Endodermal cell (in vitro differentiated cells): ENCODE results near the gene RAB4A. TPM values are rescaled to one million over a fixed set of nuclear protein-coding genes. Genes with fewer than 3 reads are reported as not detected.

ENCODE experiments used
- DNase-seq: peaks from one replicate; pipeline ENCODE4 v3.0.0-alpha.2; 2017
- H3K27ac ChIP-seq: 2 replicates; pipeline ENCODE4 v1.5.1; 2013; ENCODE audit warnings: mild to moderate bottlenecking, low read depth, low read length, moderate library complexity
- H3K27me3 ChIP-seq: 2 replicates; pipeline ENCODE4 v1.6.1; 2013; ENCODE audit warnings: mild to moderate bottlenecking, low read length, moderate library complexity; ENCODE audit not compliant: insufficient read depth, control insufficient read depth, poor library complexity, severe bottlenecking
- H3K36me3 ChIP-seq: 2 replicates; pipeline ENCODE4 v1.7.0; 2013; ENCODE audit warnings: mild to moderate bottlenecking, low read length, moderate library complexity; ENCODE audit not compliant: control insufficient read depth, insufficient read depth
- H3K4me1 ChIP-seq: one replicate; pipeline ENCODE4 v1.7.0; 2013; ENCODE audit warnings: low read length; ENCODE audit not compliant: control insufficient read depth, insufficient read depth
- H3K4me3 ChIP-seq: 2 replicates; pipeline ENCODE4 v1.5.1; 2013; ENCODE audit warnings: mild to moderate bottlenecking, low read length, moderate library complexity
- H3K9ac ChIP-seq: 2 replicates; pipeline ENCODE4 v1.6.1; 2013; ENCODE audit warnings: mild to moderate bottlenecking, low read length, moderate library complexity; ENCODE audit not compliant: poor library complexity, severe bottlenecking; ENCODE audit errors: extremely low read depth
- H3K9me3 ChIP-seq: 2 replicates; pipeline ENCODE4 v1.6.1; 2013; ENCODE audit warnings: mild to moderate bottlenecking, low read length, moderate library complexity; ENCODE audit not compliant: control insufficient read depth
- H3K27ac Mint-ChIP-seq: 2 replicates; pipeline ENCODE4 v1.8.0; 2020; ENCODE audit warnings: mixed read lengths
- H3K27me3 Mint-ChIP-seq: 2 replicates; pipeline ENCODE4 v1.8.0; 2021; ENCODE audit warnings: mild to moderate bottlenecking, mixed read lengths; ENCODE audit not compliant: insufficient read depth
- H3K36me3 Mint-ChIP-seq: 2 replicates; pipeline ENCODE4 v1.8.0; 2020; ENCODE audit warnings: low read depth, mixed read lengths
- H3K4me1 Mint-ChIP-seq: 2 replicates; pipeline ENCODE4 v1.8.0; 2020; ENCODE audit warnings: mixed read lengths
- H3K4me3 Mint-ChIP-seq: 2 replicates; pipeline ENCODE4 v1.8.0; 2020; ENCODE audit warnings: mild to moderate bottlenecking, moderate library complexity, mixed read lengths
- H3K9me3 Mint-ChIP-seq: 2 replicates; pipeline ENCODE4 v1.8.0; 2020; ENCODE audit warnings: mild to moderate bottlenecking, mixed read lengths
- WGBS, 2 experiments: methylation state at CpG; one replicate each; pipeline versions ENCODE4 v1.1.5 to v1.1.7; 2013; ENCODE audit warnings: missing lambda C conversion rate in 2 of 2, mixed read lengths in 1 of 2; ENCODE audit not compliant: insufficient coverage in 1 of 2, insufficient read length in 1 of 2; 5-methylcytosine and 5-hydroxymethylcytosine counted together
- long read RNA-seq, 4 experiments: library from polyadenylated mRNA in 2 of 4; library from RNA in 1 of 4; library from capped mRNA in 1 of 4; stranded (forward) in 3 of 4; unstranded in 1 of 4; transcript quantifications; one replicate each; pipeline ENCODE4 v2.0.0, GENCODE V29; 2020 to 2021; ENCODE audit warnings: inconsistent platforms in 1 of 4
- polyA plus RNA-seq, 2 experiments: library from polyadenylated mRNA; stranded (reverse); fragments of 50-300 nt; gene quantifications; one replicate each; pipeline ENCODE4 v1.2.3, GENCODE V29; 2013
- total RNA-seq, 2 donors: library from RNA; stranded (reverse); fragmentation: NEBNext Ultra II Directional in 1 of 2; extraction: Animal tissue kit (Norgen Biotek cat#: 25700) in 1 of 2; gene quantifications; 2 replicates in 1 of 2; 3 replicates in 1 of 2; pipeline ENCODE4 v1.2.1, GENCODE V29; 2021
- TF ChIP-seq, protein P1 (sequence below): fragments of 200-600 bp; sonication (generic); conservative IDR thresholded peaks from 2 replicates; pipeline ENCODE4 v1.5.0; 2021; ENCODE audit warnings: antibody characterized with exemption, mild to moderate bottlenecking

RAB4A gene
- 10 to 100 TPM; 46.2 to 48.9 TPM for total RNA-seq
- polyA plus RNA-seq (2013, experiment 1 of 2) = 46.9 TPM
- 43.4 TPM for polyA plus RNA-seq (2013, experiment 2 of 2)
- long read RNA-seq, experiment 1, partial matches to known transcripts = 5 of 25 reads
- long read RNA-seq, experiment 1, other reads (novel, unspliced or antisense) = 20 of 25 reads
- long read RNA-seq, experiment 2, transcript RAB4A-201 (8 exons, 2,966 nt) = major isoform, 33 of 40 reads
- long read RNA-seq, experiment 2, partial matches to known transcripts = 1 of 40 reads
- long read RNA-seq, experiment 2, other reads (novel, unspliced or antisense) = 5 of 40 reads
- long read RNA-seq, experiment 3, transcript RAB4A-201 (8 exons, 2,966 nt) = major isoform, 74 of 84 reads
- long read RNA-seq, experiment 3, partial matches to known transcripts = 1 of 84 reads
- long read RNA-seq, experiment 3, other reads (novel, unspliced or antisense) = 4 of 84 reads
- long read RNA-seq, experiment 4, transcript RAB4A-201 (8 exons, 2,966 nt) = major isoform, 15 of 18 reads
- long read RNA-seq, experiment 4, partial matches to known transcripts = 1 of 18 reads
- long read RNA-seq, experiment 4, other reads (novel, unspliced or antisense) = 1 of 18 reads

DNA sequence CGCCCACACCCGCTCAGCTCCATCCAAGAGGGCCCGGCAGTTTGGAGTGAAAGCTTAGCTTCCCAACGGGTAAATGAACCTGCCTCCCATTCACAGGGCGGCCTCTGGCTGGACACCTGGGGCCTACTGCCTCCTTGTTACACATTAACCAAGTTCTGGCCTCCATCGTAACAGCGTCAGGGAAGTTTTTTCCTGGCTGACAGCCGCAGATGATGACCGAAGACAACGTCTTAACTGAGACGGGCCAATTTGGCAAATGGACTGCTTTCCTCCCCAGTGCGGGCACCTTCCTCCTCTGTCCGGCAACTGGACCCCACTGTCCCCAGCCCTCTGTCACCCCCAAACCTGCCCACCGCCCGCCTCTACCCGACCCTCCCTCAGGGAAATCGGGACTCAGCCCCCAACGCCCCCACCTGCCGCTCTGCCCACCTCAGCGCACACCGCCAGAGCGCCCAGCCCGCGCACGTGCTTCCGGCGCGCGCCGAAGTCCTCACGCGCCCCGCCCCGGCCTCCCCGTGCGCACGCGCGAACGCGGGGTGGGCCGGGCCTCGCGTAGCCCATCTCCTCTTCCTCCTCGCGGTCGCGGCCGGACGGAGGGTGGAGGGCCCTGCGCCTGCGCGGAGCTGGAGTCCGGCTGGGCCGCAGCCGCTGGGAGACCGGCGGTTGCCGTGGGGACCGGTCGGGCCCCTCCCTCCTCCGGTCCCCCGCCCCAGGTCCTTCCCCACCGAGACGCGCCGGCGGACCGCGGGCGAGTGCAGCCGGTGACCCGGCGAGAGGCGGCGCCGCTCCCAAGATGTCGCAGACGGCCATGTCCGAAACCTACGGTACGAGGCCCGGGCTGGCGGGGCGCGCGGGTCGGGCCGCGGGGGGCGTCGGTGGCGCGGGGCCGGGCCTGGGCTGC is at the start of gene RAB4A:
Gene RAB4A, plus strand, starts transcription at position 565 of the 901 bp plus-strand sequence. Its CDS starts 229 bp downstream, at position 794.
- H3K4me1 Mint-ChIP-seq = peaks cover 15% of the 10 kb centered on the region
- Histone ChIP-seq H3K4me1 (no peaks in the 10 kb centered on the region), H3K4me3 (peak within 1 kb of the TSS; percentile 92), H3K27me3 (no peaks in the 10 kb centered on the region), H3K27ac (no peak within 1 kb of the TSS), H3K36me3 (no peaks in the 10 kb centered on the region), H3K9ac (peak within 1 kb of the TSS; percentile 51), H3K9me3 (peaks cover 4% of the 10 kb centered on the region)
- H3K4me3 Mint-ChIP-seq = peak within 1 kb of the TSS; percentile 80
- TF ChIP-seq, protein P1, sequence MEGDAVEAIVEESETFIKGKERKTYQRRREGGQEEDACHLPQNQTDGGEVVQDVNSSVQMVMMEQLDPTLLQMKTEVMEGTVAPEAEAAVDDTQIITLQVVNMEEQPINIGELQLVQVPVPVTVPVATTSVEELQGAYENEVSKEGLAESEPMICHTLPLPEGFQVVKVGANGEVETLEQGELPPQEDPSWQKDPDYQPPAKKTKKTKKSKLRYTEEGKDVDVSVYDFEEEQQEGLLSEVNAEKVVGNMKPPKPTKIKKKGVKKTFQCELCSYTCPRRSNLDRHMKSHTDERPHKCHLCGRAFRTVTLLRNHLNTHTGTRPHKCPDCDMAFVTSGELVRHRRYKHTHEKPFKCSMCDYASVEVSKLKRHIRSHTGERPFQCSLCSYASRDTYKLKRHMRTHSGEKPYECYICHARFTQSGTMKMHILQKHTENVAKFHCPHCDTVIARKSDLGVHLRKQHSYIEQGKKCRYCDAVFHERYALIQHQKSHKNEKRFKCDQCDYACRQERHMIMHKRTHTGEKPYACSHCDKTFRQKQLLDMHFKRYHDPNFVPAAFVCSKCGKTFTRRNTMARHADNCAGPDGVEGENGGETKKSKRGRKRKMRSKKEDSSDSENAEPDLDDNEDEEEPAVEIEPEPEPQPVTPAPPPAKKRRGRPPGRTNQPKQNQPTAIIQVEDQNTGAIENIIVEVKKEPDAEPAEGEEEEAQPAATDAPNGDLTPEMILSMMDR = no peak
- peak within 1 kb of the TSS; percentile 82 for H3K27ac Mint-ChIP-seq
- WGBS, 2 experiments = 13 to 34% methylated on average over 32 to 95 of the region's 95 CpGs
- DNase-seq = peak; percentile 92
- H3K27me3 Mint-ChIP-seq = no peaks in the 10 kb centered on the region
- H3K36me3 Mint-ChIP-seq = peaks cover 13% of the 10 kb centered on the region
- H3K9me3 Mint-ChIP-seq = peaks cover 6% of the 10 kb centered on the region

DNA sequence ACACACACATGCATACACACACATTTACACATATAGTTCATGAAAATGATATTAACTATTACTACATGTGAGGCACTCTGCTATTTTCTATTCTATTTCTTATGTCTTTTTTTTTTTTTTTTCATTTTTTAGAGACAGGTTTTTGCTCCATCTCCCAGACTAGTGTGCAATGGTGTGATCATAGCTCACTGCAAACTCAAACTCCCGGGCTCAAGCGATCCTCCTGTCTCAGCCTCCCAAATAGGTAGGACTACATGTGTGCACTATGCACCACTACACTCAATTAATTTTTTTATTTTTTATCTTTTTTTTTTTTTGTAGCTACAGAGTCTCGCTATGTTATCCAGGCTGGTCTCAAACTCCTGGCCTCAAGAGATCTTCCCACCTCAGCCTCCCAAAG is 48.8 kb upstream of the RAB4A start:
- no peak for DNase-seq

GRCh38 chr1:229223498-229223897 is 47.4 kb upstream of the RAB4A start:
- Histone ChIP-seq H3K9me3 (no peaks in the 10 kb centered on the region), H3K36me3 (no peaks in the 10 kb centered on the region), H3K27ac (no peak overlapping the region), H3K9ac (no peak overlapping the region), H3K4me3 (no peak overlapping the region), H3K27me3 (no peaks in the 10 kb centered on the region), H3K4me1 (no peaks in the 10 kb centered on the region)
- Mint-ChIP-seq H3K27ac (no peak overlapping the region), H3K9me3 (no peaks in the 10 kb centered on the region), H3K36me3 (no peaks in the 10 kb centered on the region), H3K4me3 (no peak overlapping the region), H3K27me3 (peaks cover 2% of the 10 kb centered on the region), H3K4me1 (peaks cover 11% of the 10 kb centered on the region)
- DNase-seq = no peak
- TF ChIP-seq, protein P1 = no peak
- WGBS, 2 experiments = 75 to 80% methylated on average over 4 to 8 of the region's 8 CpGs

More for the DNA sequence above, 48.8 kb upstream of the RAB4A start:
- Mint-ChIP-seq H3K27me3 (peaks cover 2% of the 10 kb centered on the region), H3K27ac (no peak overlapping the region), H3K4me1 (peaks cover 8% of the 10 kb centered on the region), H3K36me3 (no peaks in the 10 kb centered on the region), H3K4me3 (no peak overlapping the region), H3K9me3 (no peaks in the 10 kb centered on the region)
- TF ChIP-seq, protein P1 = no peak
- 90 to 94% methylated on average over 2 to 3 of the region's 3 CpGs for WGBS, 2 experiments
- no peaks in the 10 kb centered on the region for H3K4me1 ChIP-seq
- no peaks in the 10 kb centered on the region for H3K36me3 ChIP-seq
- no peak overlapping the region for H3K9ac ChIP-seq
- no peak overlapping the region for H3K27ac ChIP-seq
- H3K4me3 ChIP-seq = no peak overlapping the region
- H3K27me3 ChIP-seq = no peaks in the 10 kb centered on the region
- H3K9me3 ChIP-seq = no peaks in the 10 kb centered on the region
